Activated T-cell treated with anti-CD3 and anti-CD28 coated beads for 1 hour (primary cell): Measurements from ENCODE around the gene SMARCD2.
"Not testable (repeated sequence)": the region's sequence is repeated elsewhere in the genome, so short reads cannot be mapped to it uniquely, and the experiment has no call there.

Experiments used
- DNase-seq: peaks from one replicate; pipeline ENCODE4 v3.0.0-alpha.2; 2020; ENCODE audit warnings: low read depth

The SMARCD2 gene

GRCh38 chr17:63850401-63850800 is 7.9 kb upstream of the SMARCD2 start:
- no peak for DNase-seq

GRCh38 chr17:63848834-63849689 is 6.6 kb upstream of the SMARCD2 start:
- DNase-seq = peak; percentile 91

GRCh38 chr17:63847525-63848249 is 5.2 kb upstream of the SMARCD2 start:
- DNase-seq = no peak

GRCh38 chr17:63845509-63845908 is 3.0 kb upstream of the SMARCD2 start:
- DNase-seq = no peak

- DNase-seq = no peak
Observed at GRCh38 chr17:63843910-63844677, 1.6 kb upstream of the SMARCD2 start.

GRCh38 chr17:63843387-63843888 is 953 bp upstream of the SMARCD2 start:
- not testable (repeated sequence) for DNase-seq

GRCh38 chr17:63842173-63842539 is 329 bp downstream of the SMARCD2 start:
- no peak for DNase-seq

GRCh38 chr17:63841350-63842172 is 924 bp downstream of the SMARCD2 start:
- DNase-seq = no peak

- DNase-seq = no peak
Observed at GRCh38 chr17:63840591-63841349, 1.7 kb downstream of the SMARCD2 start.

- no peak for DNase-seq
Observed at GRCh38 chr17:63838631-63839171, 3.8 kb downstream of the SMARCD2 start.

- DNase-seq = no peak
Observed at GRCh38 chr17:63837962-63838600, 4.4 kb downstream of the SMARCD2 start.

GRCh38 chr17:63837480-63837879 is 5.0 kb downstream of the SMARCD2 start:
- no peak for DNase-seq

GRCh38 chr17:63836811-63837210 is 5.7 kb downstream of the SMARCD2 start:
- no peak for DNase-seq

- DNase-seq = no peak
Observed at GRCh38 chr17:63835167-63835720, 7.2 kb downstream of the SMARCD2 start.

GRCh38 chr17:63834431-63835166 is 7.9 kb downstream of the SMARCD2 start:
- no peak for DNase-seq

GRCh38 chr17:63833741-63834373 is 8.6 kb downstream of the SMARCD2 start:
- no peak for DNase-seq

- DNase-seq = no peak
Observed at GRCh38 chr17:63833026-63833740, 9.3 kb downstream of the SMARCD2 start.

GRCh38 chr17:63832455-63832854 is 10.0 kb downstream of the SMARCD2 start:
- no peak for DNase-seq
